Fibroblast of lung (primary cell): ENCODE results near the gene SLC47A1. TPM values are rescaled to one million over a fixed set of nuclear protein-coding genes. Genes with fewer than 3 reads are reported as not detected.

Source experiments
- DNase-seq, 2 donors: peaks; one replicate each; pipeline versions ENCODE4 v3.0.0 to v3.0.0-alpha.2; 2010; ENCODE audit warnings: low read depth in 2 of 2
- H2AFZ ChIP-seq: 2 replicates; pipeline ENCODE4 v1.5.1; 2012; ENCODE audit warnings: low read length, control low read depth, inconsistent platforms
- H3K27ac ChIP-seq: 2 replicates; pipeline ENCODE4 v1.5.1; 2011; ENCODE audit warnings: low read length, control low read depth; ENCODE audit not compliant: insufficient read depth
- H3K27me3 ChIP-seq: 2 replicates; pipeline ENCODE4 v1.5.1; 2011; ENCODE audit warnings: mild to moderate bottlenecking, low read length; ENCODE audit not compliant: control insufficient read depth, insufficient read depth
- H3K36me3 ChIP-seq: 2 replicates; pipeline ENCODE4 v1.5.1; 2011; ENCODE audit warnings: low read length; ENCODE audit not compliant: control insufficient read depth, insufficient read depth
- H3K4me1 ChIP-seq: 2 replicates; pipeline ENCODE4 v1.5.1; 2011; ENCODE audit warnings: low read length; ENCODE audit not compliant: control insufficient read depth, insufficient read depth; ENCODE audit errors: extremely low read depth
- H3K4me2 ChIP-seq: 2 replicates; pipeline ENCODE4 v1.5.1; 2011; ENCODE audit warnings: low read length, control low read depth; ENCODE audit not compliant: insufficient read depth; ENCODE audit errors: extremely low read depth
- H3K4me3 ChIP-seq, 4 experiments: fragments of 200-600 bp in 1 of 4; sonication (generic) in 1 of 4; replicated peaks in 1 of 4; 2 replicates each; pipeline ENCODE4 v1.5.1; 2011 to 2016; ENCODE audit warnings: low read length in 4 of 4, low read depth in 3 of 4, mild to moderate bottlenecking in 3 of 4, control low read depth in 2 of 4, inconsistent platforms in 1 of 4, mixed read lengths in 1 of 4; ENCODE audit not compliant: insufficient read depth in 1 of 4; ENCODE audit errors: control extremely low read depth in 1 of 4
- H3K79me2 ChIP-seq: 2 replicates; pipeline ENCODE4 v1.5.1; 2012; ENCODE audit warnings: mild to moderate bottlenecking, low read length, inconsistent platforms; ENCODE audit not compliant: control insufficient read depth, insufficient read depth
- H3K9ac ChIP-seq: 2 replicates; pipeline ENCODE4 v1.5.1; 2011; ENCODE audit warnings: mild to moderate bottlenecking, low read length, control low read depth; ENCODE audit not compliant: insufficient read depth
- H3K9me3 ChIP-seq: 2 replicates; pipeline ENCODE4 v1.5.1; 2012; ENCODE audit warnings: low read depth, low read length; ENCODE audit not compliant: control insufficient read depth, insufficient read depth
- H4K20me1 ChIP-seq: 2 replicates; pipeline ENCODE4 v1.5.1; 2011; ENCODE audit warnings: low read length; ENCODE audit not compliant: control insufficient read depth, insufficient read depth; ENCODE audit errors: extremely low read depth
- CTCF ChIP-seq, 2 donors: IDR thresholded peaks in 1 of 2; conservative IDR thresholded peaks in 1 of 2; 1 replicate in 1 of 2; 2 replicates in 1 of 2; pipeline ENCODE4 v1.5.1; 2011 to 2012; ENCODE audit warnings: low read length in 2 of 2, control low read depth in 1 of 2, inconsistent platforms in 1 of 2, low read depth in 1 of 2, mild to moderate bottlenecking in 1 of 2
- EZH2 ChIP-seq: IDR thresholded peaks from 2 replicates; pipeline ENCODE4 v1.5.1; 2012; ENCODE audit warnings: low read length, control low read depth, mild to moderate bottlenecking; ENCODE audit errors: missing control alignments
- polyA minus RNA-seq: library from RNA; depleted of rRNA, polyadenylated mRNA; stranded (reverse); fragments of >200 nt; gene quantifications from 2 replicates; pipeline ENCODE4 v1.2.3, GENCODE V29; 2011; ENCODE audit warnings: low replicate concordance
- polyA plus RNA-seq, 2 donors: library from polyadenylated mRNA; depleted of rRNA in 1 of 2; stranded (reverse) in 1 of 2; unstranded in 1 of 2; fragments of >200 nt; gene quantifications; 2 replicates each; pipeline ENCODE4 v1.2.1, GENCODE V29; 2011 to 2012; ENCODE audit warnings: missing spikeins in 1 of 2
- total RNA-seq: library from RNA; depleted of rRNA; stranded (reverse); fragments of >200 nt; gene quantifications from 2 replicates; pipeline ENCODE4 v1.2.1, GENCODE V29; 2014

The SLC47A1 gene
- 0.26 and 0.66 TPM in 2 replicates for total RNA-seq
- 0.03 and 0.12 TPM in 2 replicates for polyA plus RNA-seq
- 0.12 TPM in 1 of 2 replicates, not detected in the other for polyA plus RNA-seq (2012)
- not detected in 2 replicates for polyA minus RNA-seq

GRCh38 chr17:19533718-19534561 is at the start of gene SLC47A1:
Gene SLC47A1 (plus strand): TSS chr17:19533854. CDS start chr17:19533940, 86 bp downstream.
- Histone ChIP-seq H3K27me3 (peaks cover 14% of the 10 kb centered on the region), H4K20me1 (no peaks in the 10 kb centered on the region), H3K4me2 (no peak within 1 kb of the TSS), H2AFZ (no peak within 1 kb of the TSS), H3K36me3 (no peaks in the 10 kb centered on the region), H3K9ac (no peak within 1 kb of the TSS), H3K4me3 (peak within 1 kb of the TSS in 2 of 4 experiments; percentile 30 to 38), H3K4me1 (no peaks in the 10 kb centered on the region), H3K79me2 (no peaks in the 10 kb centered on the region), H3K27ac (no peak within 1 kb of the TSS), H3K9me3 (no peaks in the 10 kb centered on the region)
- peak in 1 of 2 donors; percentile 37 for DNase-seq
- TF ChIP-seq EZH2 (no peak), CTCF (conservative IDR thresholded peaks at IDR 0.05 in 1 of 2, IDR thresholded peaks at IDR 0.05 in 1 of 2; ENCODE audit: low read depth in 1 of 2, low read length in 2 of 2) (no peak)

GRCh38 chr17:19485800-19486340 is 47.8 kb upstream of the SLC47A1 start:
- no peak overlapping the region for H3K4me3 ChIP-seq
- H3K79me2 ChIP-seq: no peaks in the 10 kb centered on the region
- no peak for DNase-seq
- H3K27ac ChIP-seq: no peak overlapping the region
- H3K4me2 ChIP-seq: no peak overlapping the region
- H3K9ac ChIP-seq: no peak overlapping the region
- H4K20me1 ChIP-seq: no peaks in the 10 kb centered on the region
- H2AFZ ChIP-seq: no peak overlapping the region
- no peaks in the 10 kb centered on the region for H3K4me1 ChIP-seq
- H3K36me3 ChIP-seq: no peaks in the 10 kb centered on the region
- H3K9me3 ChIP-seq: no peaks in the 10 kb centered on the region
- no peak for TF ChIP-seq CTCF (conservative IDR thresholded peaks at IDR 0.05 in 1 of 2, IDR thresholded peaks at IDR 0.05 in 1 of 2; ENCODE audit: low read depth in 1 of 2, low read length in 2 of 2)
- TF ChIP-seq EZH2: no peak
- no peaks in the 10 kb centered on the region for H3K27me3 ChIP-seq

GRCh38 chr17:19486351-19487023 is 47.2 kb upstream of the SLC47A1 start:
- no peak overlapping the region for H2AFZ ChIP-seq
- no peak overlapping the region for H3K4me3 ChIP-seq
- H3K79me2 ChIP-seq: no peaks in the 10 kb centered on the region
- no peaks in the 10 kb centered on the region for H3K4me1 ChIP-seq
- no peak overlapping the region for H3K4me2 ChIP-seq
- H3K9ac ChIP-seq: no peak overlapping the region
- no peaks in the 10 kb centered on the region for H3K36me3 ChIP-seq
- no peaks in the 10 kb centered on the region for H3K27me3 ChIP-seq
- TF ChIP-seq EZH2 (no peak), CTCF (conservative IDR thresholded peaks at IDR 0.05 in 1 of 2, IDR thresholded peaks at IDR 0.05 in 1 of 2; ENCODE audit: low read depth in 1 of 2, low read length in 2 of 2) (no peak)
- no peaks in the 10 kb centered on the region for H3K9me3 ChIP-seq
- no peaks in the 10 kb centered on the region for H4K20me1 ChIP-seq
- no peak overlapping the region for H3K27ac ChIP-seq
- no peak for DNase-seq
